GM19239 (cell line): ENCODE results near the gene PMP22.
"Not testable (repeated sequence)": the region's sequence is repeated elsewhere in the genome, so short reads cannot be mapped to it uniquely, and the experiment has no call there.

Experiments
- DNase-seq: peaks from one replicate; pipeline ENCODE4 v3.0.0; 2011; ENCODE audit warnings: low spot score; ENCODE audit not compliant: insufficient read length
- FAIRE-seq: peaks from 2 replicates; lab custom pipeline; 2011; peaks lifted over from hg19 to GRCh38; lab: Jason Lieb, UNC

PMP22 gene

GRCh38 chr17:15221827-15222226 is 43.3 kb downstream of the PMP22 start:
- not testable (repeated sequence) for FAIRE-seq, DNase-seq

GRCh38 chr17:15220785-15221184 is 44.3 kb downstream of the PMP22 start:
- DNase-seq = no peak
- FAIRE-seq = no peak

GRCh38 chr17:15216481-15216880 is 48.6 kb downstream of the PMP22 start:
- FAIRE-seq (no peak), DNase-seq (no peak)

- DNase-seq (no peak), FAIRE-seq (no peak)
Observed at GRCh38 chr17:15213381-15214087, 51.6 kb downstream of the PMP22 start.

- no peak for FAIRE-seq
Observed at GRCh38 chr17:15210247-15210646, 54.9 kb downstream of the PMP22 start.

GRCh38 chr17:15203062-15203461 is 62.1 kb downstream of the PMP22 start:
- not testable (repeated sequence) for DNase-seq, FAIRE-seq

More at GRCh38 chr17:15210247-15210646, 54.9 kb downstream of the PMP22 start:
- no peak for DNase-seq

- not testable (repeated sequence) for FAIRE-seq, DNase-seq
Observed at GRCh38 chr17:15200574-15200973, 64.6 kb downstream of the PMP22 start.

- FAIRE-seq = no peak
- DNase-seq = no peak
Observed at GRCh38 chr17:15197229-15197628, 67.9 kb downstream of the PMP22 start.

GRCh38 chr17:15194859-15195277 is 70.3 kb downstream of the PMP22 start:
- FAIRE-seq (no peak), DNase-seq (no peak)

- DNase-seq (no peak), FAIRE-seq (no peak)
Observed at GRCh38 chr17:15185625-15185991, 79.5 kb downstream of the PMP22 start.

- FAIRE-seq = no peak
- DNase-seq = no peak
Observed at GRCh38 chr17:15184872-15185624, 80.1 kb downstream of the PMP22 start.

- no peak for FAIRE-seq
- DNase-seq = no peak
Observed at GRCh38 chr17:15181816-15182215, 83.3 kb downstream of the PMP22 start.

- no peak for DNase-seq
Observed at GRCh38 chr17:15181333-15181732, 83.8 kb downstream of the PMP22 start.

GRCh38 chr17:15180121-15180561 is 85.0 kb downstream of the PMP22 start:
- FAIRE-seq (no peak), DNase-seq (no peak)

More at GRCh38 chr17:15181333-15181732, 83.8 kb downstream of the PMP22 start:
- no peak for FAIRE-seq
